Measurements from ENCODE around the gene TACR1.

Gene TACR1

DNA sequence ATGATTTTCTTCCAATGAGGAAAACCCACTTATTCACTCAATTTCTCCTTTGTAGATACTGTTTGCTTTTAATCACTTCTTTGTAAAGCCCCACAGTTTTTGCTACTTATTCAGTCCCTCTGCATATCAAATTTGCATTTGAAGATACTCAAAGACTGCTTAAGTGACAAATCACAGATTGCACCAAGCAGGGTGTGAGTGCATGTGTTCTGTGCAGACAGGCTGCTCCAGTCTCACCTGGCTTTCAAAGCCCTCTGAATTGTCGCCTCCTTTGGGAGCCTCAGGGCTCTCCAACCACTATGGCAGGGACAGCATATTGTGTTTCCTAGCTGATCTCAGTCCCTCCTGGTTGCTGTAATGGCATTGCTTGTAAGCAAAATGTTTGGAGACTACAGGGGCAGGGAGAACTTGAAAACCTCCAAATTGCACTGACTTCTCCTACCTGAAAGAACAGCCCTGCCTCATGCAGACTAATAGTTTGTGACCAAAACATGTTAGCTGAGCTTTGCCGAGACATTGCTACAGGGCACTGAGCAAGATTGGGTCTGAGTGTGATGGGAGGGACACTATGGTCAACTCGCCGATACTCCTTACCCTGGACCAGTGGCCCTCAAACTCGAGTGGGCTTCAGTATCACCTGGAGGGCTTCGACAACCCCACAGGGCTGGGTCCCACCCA lies 144.0 kb downstream of the TACR1 start:
- DNase-seq (ENCODE audit: extremely low read depth in 1 of 2, low read depth in 1 of 2), result no peak

DNA sequence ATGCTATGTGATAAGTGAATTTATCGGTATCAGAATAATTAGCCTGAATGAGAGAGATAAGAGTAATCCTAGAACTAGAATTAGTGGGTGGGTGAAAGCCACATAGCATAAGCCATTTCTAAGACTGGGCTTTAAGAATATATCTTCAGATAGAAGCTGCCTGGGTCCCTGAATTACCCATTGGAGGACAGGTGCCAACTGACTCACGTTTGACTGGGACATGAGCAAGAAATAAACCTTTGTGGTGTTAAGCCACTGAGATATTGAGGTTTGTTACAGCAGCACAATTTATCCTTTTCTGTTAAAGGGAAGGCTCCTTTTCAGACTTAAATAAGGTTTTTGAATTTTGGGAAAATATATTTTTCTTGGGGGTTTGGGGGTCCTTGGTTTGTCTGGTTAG lies 145.0 kb downstream of the TACR1 start:
- no peak for DNase-seq (ENCODE audit: extremely low read depth in 1 of 2, low read depth in 1 of 2)

GRCh38 chr2:75053484-75054112 lies 145.7 kb downstream of the TACR1 start:
- DNase-seq (ENCODE audit: extremely low read depth in 1 of 2, low read depth in 1 of 2), result no peak

GRCh38 chr2:75047992-75048625 lies 151.2 kb downstream of the TACR1 start:
- no peak for DNase-seq (ENCODE audit: extremely low read depth in 1 of 2, low read depth in 1 of 2)

GRCh38 chr2:75047189-75047991 lies 151.9 kb downstream of the TACR1 start:
- DNase-seq (ENCODE audit: extremely low read depth in 1 of 2, low read depth in 1 of 2), result no peak

GRCh38 chr2:75045526-75046050 lies 153.7 kb downstream of the TACR1 start:
- DNase-seq (ENCODE audit: extremely low read depth in 1 of 2, low read depth in 1 of 2), result no peak

DNA sequence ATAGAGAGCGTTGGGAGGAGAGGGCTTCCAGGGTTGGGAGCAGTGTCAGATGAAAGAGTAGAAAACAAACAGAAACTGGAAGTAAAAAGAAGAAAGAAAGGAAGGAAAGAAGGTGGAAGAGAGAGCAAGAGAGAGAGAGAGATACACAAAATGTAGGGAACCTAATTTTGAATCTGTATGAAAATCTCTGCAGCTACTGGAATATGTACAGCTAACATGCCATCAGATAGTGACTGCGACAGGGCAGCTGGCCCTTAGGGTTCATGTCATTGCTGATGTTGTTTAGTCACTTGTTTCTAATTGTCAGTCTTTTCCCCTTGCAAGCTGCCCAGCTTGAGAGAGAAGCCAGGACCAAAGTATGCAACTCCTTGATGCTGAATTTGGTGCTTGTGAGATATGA lies 155.0 kb downstream of the TACR1 start:
- no peak for DNase-seq (ENCODE audit: extremely low read depth in 1 of 2, low read depth in 1 of 2)

- no peak for DNase-seq (ENCODE audit: extremely low read depth in 1 of 2, low read depth in 1 of 2)
Measured at GRCh38 chr2:75042823-75043222, 156.5 kb downstream of the TACR1 start.

DNA sequence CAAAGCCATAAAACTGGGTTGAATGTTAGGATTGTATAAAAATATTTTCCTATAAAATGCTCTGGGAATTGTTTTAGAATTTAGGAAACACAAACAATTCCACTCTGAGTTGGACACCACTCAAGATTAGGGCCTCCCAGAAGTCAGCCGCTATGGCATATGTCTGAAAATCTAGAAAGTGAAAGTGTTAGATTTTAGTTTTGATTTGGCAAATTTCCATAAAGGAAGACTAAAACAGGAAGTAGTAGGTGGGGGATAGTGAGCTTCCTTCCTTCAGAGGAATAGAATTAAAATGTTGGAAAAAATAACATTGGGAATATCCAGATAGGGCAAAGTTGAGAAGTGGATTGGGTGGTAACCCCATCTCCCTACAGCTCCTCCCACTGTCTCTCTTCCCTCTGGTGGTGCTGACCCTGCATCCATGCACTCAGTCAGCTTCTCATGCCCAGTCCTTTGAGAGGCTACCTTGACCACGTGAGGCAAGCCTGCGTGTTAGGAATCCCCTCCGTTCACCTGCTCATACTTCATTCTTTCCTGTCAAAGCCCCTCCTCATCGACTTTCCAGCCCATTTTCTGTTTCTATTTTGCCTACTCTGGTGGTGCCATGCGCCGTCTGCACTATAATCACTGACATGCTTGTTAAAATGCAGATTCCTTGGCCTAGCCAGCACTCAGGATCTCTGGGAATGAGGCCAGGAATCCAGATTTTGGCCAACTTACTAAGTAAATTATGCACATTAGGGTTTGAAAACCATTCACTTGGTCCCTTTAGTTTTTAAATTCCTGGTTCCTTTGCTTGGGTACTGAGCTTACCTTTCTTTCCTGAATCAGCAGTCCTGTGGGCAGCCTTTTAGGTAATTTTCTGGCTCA lies 157.4 kb downstream of the TACR1 start:
- no peak for DNase-seq (ENCODE audit: extremely low read depth in 1 of 2, low read depth in 1 of 2)

DNA sequence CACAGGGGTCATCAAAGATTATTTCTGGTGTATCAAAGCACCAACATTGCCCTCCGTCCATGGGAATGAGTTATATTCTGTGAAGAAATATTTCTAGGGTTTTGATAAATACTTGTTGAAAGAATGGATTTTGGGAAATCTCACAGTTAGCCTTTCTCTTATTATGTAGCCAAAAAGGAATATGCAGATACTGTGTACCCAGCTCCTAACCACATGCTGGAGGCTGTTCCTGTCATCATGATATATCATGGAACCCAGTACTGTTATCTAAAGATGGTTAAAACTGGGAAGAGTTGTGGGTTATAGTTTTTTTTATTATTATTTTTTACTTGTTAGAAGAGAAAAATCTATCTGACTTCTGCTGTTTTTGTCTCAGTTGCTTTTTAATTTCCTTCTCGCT lies 158.1 kb downstream of the TACR1 start:
- no peak for DNase-seq (ENCODE audit: extremely low read depth in 1 of 2, low read depth in 1 of 2)

GRCh38 chr2:75035444-75036353 lies 163.6 kb downstream of the TACR1 start:
- no peak for DNase-seq (ENCODE audit: extremely low read depth in 1 of 2, low read depth in 1 of 2)

- no peak for DNase-seq (ENCODE audit: extremely low read depth in 1 of 2, low read depth in 1 of 2)
Measured at GRCh38 chr2:75033516-75033915, 165.8 kb downstream of the TACR1 start.

- no peak for DNase-seq (ENCODE audit: extremely low read depth in 1 of 2, low read depth in 1 of 2)
Measured at GRCh38 chr2:75031906-75032803, 167.2 kb downstream of the TACR1 start.

GRCh38 chr2:75031171-75031570 lies 168.1 kb downstream of the TACR1 start:
- no peak for DNase-seq (ENCODE audit: extremely low read depth in 1 of 2, low read depth in 1 of 2)

- DNase-seq (ENCODE audit: extremely low read depth in 1 of 2, low read depth in 1 of 2), result no peak
Measured at GRCh38 chr2:75030218-75031009, 168.9 kb downstream of the TACR1 start.

DNA sequence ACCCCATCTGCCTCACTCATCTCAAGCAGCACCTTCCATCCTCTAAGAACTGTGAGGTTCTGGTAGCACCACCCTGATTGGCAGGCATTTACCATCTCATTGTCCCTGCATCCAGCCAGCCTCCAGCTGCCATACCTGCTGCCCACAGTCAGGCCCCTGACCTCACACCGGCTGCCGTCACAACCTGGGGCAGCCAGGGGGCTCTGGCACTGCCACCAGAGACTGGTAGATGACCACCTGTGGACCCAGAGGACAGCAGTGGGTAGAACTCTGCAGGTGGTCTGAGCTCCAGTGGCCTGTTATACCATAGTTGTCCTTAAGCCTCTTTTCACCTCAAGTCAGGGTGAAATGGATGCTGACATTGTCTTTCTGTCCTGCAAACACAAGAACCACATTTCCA lies 171.4 kb downstream of the TACR1 start:
- no peak for DNase-seq (ENCODE audit: extremely low read depth in 1 of 2, low read depth in 1 of 2)

GRCh38 chr2:75025633-75026380 lies 173.5 kb downstream of the TACR1 start:
- DNase-seq (ENCODE audit: extremely low read depth in 1 of 2, low read depth in 1 of 2), result no peak

Data from stimulated activated CD8-positive, alpha-beta memory T cell treated with anti-CD3 and anti-CD28 coated beads, Interleukin-7, amount 100 ng/mL, for 48 hours (primary cell).